CD4-positive, alpha-beta T cell treated with Interferon alpha-2 for 1 hour (primary cell): ENCODE data around the gene SPEF1.
"Not testable (repeated sequence)": the region's sequence is repeated elsewhere in the genome, so short reads cannot be mapped to it uniquely, and the experiment has no call there.

ENCODE experiments used
- DNase-seq, 2 donors: peaks; one replicate each; pipeline ENCODE4 v3.0.0-alpha.2; 2020 to 2022

SPEF1 gene

GRCh38 chr20:3781153-3781910 lies at the start of gene SPEF1:
TSS of gene SPEF1 (minus strand) at chr20:3781448. CDS start at chr20:3781287, 161 bp downstream.
- peak; percentile 64 to 80 for DNase-seq

GRCh38 chr20:3829891-3830290 lies 48.6 kb upstream of the SPEF1 start:
- DNase-seq = not testable (repeated sequence)

- no peak for DNase-seq
These were observed 47.5 kb upstream of the SPEF1 start for GRCh38 chr20:3828798-3829197.

GRCh38 chr20:3826420-3826819 lies 45.2 kb upstream of the SPEF1 start:
- DNase-seq = no peak

GRCh38 chr20:3825526-3825925 lies 44.3 kb upstream of the SPEF1 start:
- DNase-seq = no peak

GRCh38 chr20:3823881-3824280 lies 42.6 kb upstream of the SPEF1 start:
- DNase-seq = no peak

- DNase-seq = no peak
These were observed 40.7 kb upstream of the SPEF1 start for GRCh38 chr20:3821996-3822395.

- DNase-seq = no peak
These were observed 39.9 kb upstream of the SPEF1 start for GRCh38 chr20:3820901-3821727.

- peak; percentile 91 to 93 for DNase-seq
These were observed 39.0 kb upstream of the SPEF1 start, which contains the start of gene AP5S1 for GRCh38 chr20:3820048-3820900. TSS of gene AP5S1 (plus strand) at chr20:3820547. CDS start at chr20:3822118, 1,571 bp downstream.

- no peak for DNase-seq
These were observed 38.3 kb upstream of the SPEF1 start for GRCh38 chr20:3819411-3820047.

- peak; percentile 32 to 44 for DNase-seq
These were observed 37.2 kb upstream of the SPEF1 start for GRCh38 chr20:3818155-3819151.

- DNase-seq = peak in 1 of 2 donors; percentile 55
These were observed 34.6 kb upstream of the SPEF1 start for GRCh38 chr20:3815703-3816315.

- DNase-seq = no peak
These were observed 33.8 kb upstream of the SPEF1 start for GRCh38 chr20:3814928-3815495.

GRCh38 chr20:3813848-3814581 lies 32.8 kb upstream of the SPEF1 start:
- DNase-seq = peak in 1 of 2 donors; percentile 37

- DNase-seq = no peak
These were observed 32.0 kb upstream of the SPEF1 start for GRCh38 chr20:3812975-3813847.

- no peak for DNase-seq
These were observed 31.0 kb upstream of the SPEF1 start for GRCh38 chr20:3812259-3812681.

- peak; percentile 89 to 91 for DNase-seq
These were observed 30.4 kb upstream of the SPEF1 start for GRCh38 chr20:3811467-3812258.

GRCh38 chr20:3808544-3808943 lies 27.3 kb upstream of the SPEF1 start:
- no peak for DNase-seq
